MM.1S (cell line): ENCODE measurements around the gene GART.

Source experiments
- EZH2 ChIP-seq: fragments of 300-600 bp; sonication (generic); optimal IDR thresholded peaks from 2 replicates; pipeline ENCODE3; 2017; ENCODE audit warnings: low read depth, mild to moderate bottlenecking, antibody characterized with exemption, low read length, mixed read lengths
- TF ChIP-seq, protein P1 (sequence below): fragments of 300-600 bp; sonication (generic); IDR thresholded peaks from 2 replicates; pipeline ENCODE4 v1.5.1; 2016; ENCODE audit warnings: antibody characterized with exemption, low read length, mixed read lengths

DNA sequence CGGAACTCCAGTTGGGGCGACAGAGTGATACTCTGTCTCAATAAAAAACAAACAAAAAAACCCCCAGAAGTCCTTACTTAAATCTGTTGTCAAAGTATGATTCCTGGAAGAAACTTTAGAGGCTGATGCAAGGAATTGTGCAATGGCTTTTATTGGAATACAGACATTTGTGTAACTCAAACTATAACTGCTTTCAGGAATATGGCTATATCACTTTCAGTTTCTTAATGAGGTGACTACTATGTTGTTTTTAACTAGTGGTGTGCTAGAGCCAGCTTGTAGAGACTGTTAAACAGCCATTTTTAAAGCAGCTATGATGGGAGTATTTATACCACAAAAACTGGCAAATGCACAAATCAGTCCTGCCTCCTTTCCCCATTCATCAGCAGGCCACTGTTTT, 27.7 kb downstream of the GART start:
- TF ChIP-seq, protein P1, sequence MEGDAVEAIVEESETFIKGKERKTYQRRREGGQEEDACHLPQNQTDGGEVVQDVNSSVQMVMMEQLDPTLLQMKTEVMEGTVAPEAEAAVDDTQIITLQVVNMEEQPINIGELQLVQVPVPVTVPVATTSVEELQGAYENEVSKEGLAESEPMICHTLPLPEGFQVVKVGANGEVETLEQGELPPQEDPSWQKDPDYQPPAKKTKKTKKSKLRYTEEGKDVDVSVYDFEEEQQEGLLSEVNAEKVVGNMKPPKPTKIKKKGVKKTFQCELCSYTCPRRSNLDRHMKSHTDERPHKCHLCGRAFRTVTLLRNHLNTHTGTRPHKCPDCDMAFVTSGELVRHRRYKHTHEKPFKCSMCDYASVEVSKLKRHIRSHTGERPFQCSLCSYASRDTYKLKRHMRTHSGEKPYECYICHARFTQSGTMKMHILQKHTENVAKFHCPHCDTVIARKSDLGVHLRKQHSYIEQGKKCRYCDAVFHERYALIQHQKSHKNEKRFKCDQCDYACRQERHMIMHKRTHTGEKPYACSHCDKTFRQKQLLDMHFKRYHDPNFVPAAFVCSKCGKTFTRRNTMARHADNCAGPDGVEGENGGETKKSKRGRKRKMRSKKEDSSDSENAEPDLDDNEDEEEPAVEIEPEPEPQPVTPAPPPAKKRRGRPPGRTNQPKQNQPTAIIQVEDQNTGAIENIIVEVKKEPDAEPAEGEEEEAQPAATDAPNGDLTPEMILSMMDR, result no peak
- TF ChIP-seq EZH2, result no peak
